HepG2 (cell line): Measurements from ENCODE around the gene MYO10. TPM values are rescaled to one million over a fixed set of nuclear protein-coding genes. Genes with fewer than 3 reads are reported as not detected.

Experiments
- KDM3A ChIP-seq: IDR thresholded peaks from 2 replicates; pipeline ENCODE4 v1.6.1; 2018; ENCODE audit warnings: low read depth, missing compliant biosample characterization
- MTF2 ChIP-seq: sonication (generic); formaldehyde crosslinking; IDR thresholded peaks from 2 replicates; pipeline ENCODE4 v1.5.0; 2020; ENCODE audit warnings: missing genetic modification reagents, borderline replicate concordance
- ZHX2 ChIP-seq, 2 experiments: sonication (generic) in 1 of 2; formaldehyde crosslinking in 1 of 2; IDR thresholded peaks; 2 replicates each; pipeline versions ENCODE4 v1.6.1 to v1.9.0; 2014 to 2022; ENCODE audit warnings: antibody characterized with exemption in 1 of 2, borderline replicate concordance in 1 of 2, inconsistent platforms in 1 of 2, low read depth in 1 of 2, missing genetic modification reagents in 1 of 2
- ZNF749 ChIP-seq: sonication (generic); formaldehyde crosslinking; IDR thresholded peaks from 2 replicates; pipeline ENCODE4 v1.8.0; 2022; ENCODE audit warnings: mild to moderate bottlenecking, missing genetic modification reagents, moderate library complexity, borderline replicate concordance
- polyA plus RNA-seq, 8 experiments: library from polyadenylated mRNA; depleted of rRNA in 3 of 8; stranded (reverse) in 7 of 8; unstranded in 1 of 8; fragments of >200 nt; fragmentation: Illumina TruSeq in 4 of 8; extraction: Trizol in 4 of 8; gene quantifications; 2 replicates each; pipeline versions ENCODE4 v1.2.1 to v1.2.3, GENCODE V29; 2011 to 2016; ENCODE audit warnings: low read depth in 4 of 8, missing spikeins in 1 of 8, mixed read lengths in 1 of 8; ENCODE audit not compliant: insufficient read depth in 1 of 8
- small RNA-seq, 3 experiments: library from RNA; depleted of rRNA; stranded (forward); fragments of <200 nt; gene quantifications; one replicate each; pipeline ENCODE3, GENCODE V24; 2012; ENCODE audit warnings: low read depth in 2 of 3, low replicate concordance in 1 of 3; ENCODE audit not compliant: insufficient read length in 3 of 3, insufficient read depth in 2 of 3
- total RNA-seq, 5 experiments: library from RNA; depleted of rRNA; stranded (reverse); fragments of >200 nt; fragmentation: Illumina TruSeq; extraction: Trizol; gene quantifications; 2 replicates each; pipeline ENCODE4 v1.2.3, GENCODE V29; 2016; ENCODE audit warnings: low read depth in 1 of 5
- TF ChIP-seq, protein P1 (sequence below): sonication (generic); formaldehyde crosslinking; IDR thresholded peaks from 2 replicates; pipeline ENCODE4 v1.4.0; 2020; ENCODE audit warnings: mild to moderate bottlenecking, missing genetic modification reagents

The MYO10 gene
- total and polyA plus RNA-seq, 2 of the 13 experiments (the other 11 are each of a cell fraction or from before 2014, with no cell fraction given): 4.5 to 14.0 TPM

DNA sequence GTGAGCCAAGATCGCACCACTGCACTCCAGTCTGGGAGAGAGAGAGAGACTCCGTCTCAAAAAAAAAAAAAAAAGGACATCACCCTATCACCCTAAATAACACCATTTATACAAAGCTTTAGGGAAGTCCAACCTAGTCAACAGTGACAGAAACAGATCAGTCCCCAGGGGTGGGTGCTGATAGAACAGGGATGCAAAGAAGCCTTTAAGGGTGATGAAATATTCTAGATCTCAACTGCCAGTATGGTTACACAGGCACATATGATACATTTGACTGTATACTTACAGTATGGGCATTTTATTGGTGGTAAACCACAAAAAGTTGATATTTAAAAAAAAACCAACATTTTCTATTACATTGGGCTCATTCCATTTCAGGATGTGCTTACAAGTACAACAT is 324.1 kb downstream of the MYO10 start (continued):
- no peak for TF ChIP-seq MTF2 (CRISPR knock-in tag)
- no peak for TF ChIP-seq KDM3A
- TF ChIP-seq ZNF749 (CRISPR knock-in tag): no peak
- no peak for TF ChIP-seq ZHX2 (IDR thresholded peaks at IDR 0.05; ENCODE audit: low read depth)
- TF ChIP-seq ZHX2 (CRISPR knock-in tag; IDR thresholded peaks at IDR 0.05; ENCODE audit: borderline replicate concordance): no peak
- TF ChIP-seq, protein P1, sequence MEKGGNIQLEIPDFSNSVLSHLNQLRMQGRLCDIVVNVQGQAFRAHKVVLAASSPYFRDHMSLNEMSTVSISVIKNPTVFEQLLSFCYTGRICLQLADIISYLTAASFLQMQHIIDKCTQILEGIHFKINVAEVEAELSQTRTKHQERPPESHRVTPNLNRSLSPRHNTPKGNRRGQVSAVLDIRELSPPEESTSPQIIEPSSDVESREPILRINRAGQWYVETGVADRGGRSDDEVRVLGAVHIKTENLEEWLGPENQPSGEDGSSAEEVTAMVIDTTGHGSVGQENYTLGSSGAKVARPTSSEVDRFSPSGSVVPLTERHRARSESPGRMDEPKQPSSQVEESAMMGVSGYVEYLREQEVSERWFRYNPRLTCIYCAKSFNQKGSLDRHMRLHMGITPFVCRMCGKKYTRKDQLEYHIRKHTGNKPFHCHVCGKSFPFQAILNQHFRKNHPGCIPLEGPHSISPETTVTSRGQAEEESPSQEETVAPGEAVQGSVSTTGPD (CRISPR knock-in tag): no peak

Small RNAs within 50 kb of the gene (small RNA-seq; reads per million reads assigned to genes)
- gene RF00019: 0 reads per million in 3 experiments
- gene RNA5SP179: 0 reads per million in 3 experiments
- gene RNU6-660P: 0 reads per million in 3 experiments
